ENCODE data around the gene MT1E.

Gene MT1E

DNA sequence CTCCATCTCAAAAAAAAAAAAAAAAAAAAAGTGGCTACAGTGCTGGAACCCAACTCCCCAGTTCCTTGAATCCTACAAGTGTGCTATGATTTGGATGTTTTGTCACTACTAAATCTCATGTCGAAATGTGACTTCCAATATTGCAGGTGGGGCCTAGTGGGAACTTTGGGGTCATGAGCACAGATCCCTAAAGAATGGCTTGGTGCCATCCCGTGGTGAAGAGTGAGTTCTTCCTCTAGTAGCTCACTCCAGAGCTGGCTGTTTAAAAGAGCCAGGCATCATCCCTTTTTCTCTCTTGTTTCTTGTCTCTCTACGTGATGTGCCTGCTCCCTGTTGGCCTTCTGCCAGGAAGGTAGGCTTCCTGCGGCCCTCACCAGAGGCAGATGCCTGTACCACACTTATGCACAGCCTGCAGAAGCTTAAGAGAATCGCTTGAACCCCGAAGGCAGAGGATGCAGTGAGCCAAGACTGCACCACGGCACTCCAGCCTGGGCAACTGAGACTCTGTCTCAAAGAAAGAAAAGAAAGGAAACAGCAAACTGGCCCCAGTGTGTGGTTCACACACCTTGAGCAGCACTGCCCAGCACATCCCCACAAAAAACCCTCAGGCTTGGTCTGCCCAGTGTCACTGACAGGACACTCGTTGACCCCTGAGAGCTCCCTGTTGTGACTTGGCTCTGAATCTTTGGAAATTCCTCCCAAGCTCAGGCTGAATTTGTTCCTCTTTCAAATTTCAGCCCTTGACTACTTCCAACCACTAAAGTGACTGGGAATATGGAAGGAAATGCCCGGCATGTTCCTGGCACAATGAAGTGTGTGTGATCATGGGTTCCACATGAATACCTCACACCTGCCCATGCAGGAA is 3.1 kb downstream of the MT1E start:
- DNase-seq, result no peak

DNA sequence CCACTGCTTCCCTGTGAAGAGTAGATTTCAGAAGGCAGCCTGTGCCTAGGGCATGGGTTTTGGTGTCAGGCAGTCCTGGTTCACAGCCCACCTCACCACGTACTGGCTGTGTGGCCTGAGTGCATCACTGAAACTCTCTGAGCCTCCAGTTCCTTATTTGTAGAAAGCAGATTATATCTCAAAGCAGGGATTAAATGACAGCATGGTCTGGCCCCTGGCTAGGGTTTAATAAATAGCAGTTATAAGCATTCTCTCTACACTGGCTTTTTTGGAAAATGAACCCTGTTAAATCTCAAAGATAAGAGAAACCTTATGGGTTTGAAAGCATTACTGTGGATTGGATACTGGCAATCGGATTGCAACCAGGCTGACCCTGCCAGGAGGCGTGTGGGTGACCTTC is 4.0 kb downstream of the MT1E start:
- no peak for DNase-seq

DNA sequence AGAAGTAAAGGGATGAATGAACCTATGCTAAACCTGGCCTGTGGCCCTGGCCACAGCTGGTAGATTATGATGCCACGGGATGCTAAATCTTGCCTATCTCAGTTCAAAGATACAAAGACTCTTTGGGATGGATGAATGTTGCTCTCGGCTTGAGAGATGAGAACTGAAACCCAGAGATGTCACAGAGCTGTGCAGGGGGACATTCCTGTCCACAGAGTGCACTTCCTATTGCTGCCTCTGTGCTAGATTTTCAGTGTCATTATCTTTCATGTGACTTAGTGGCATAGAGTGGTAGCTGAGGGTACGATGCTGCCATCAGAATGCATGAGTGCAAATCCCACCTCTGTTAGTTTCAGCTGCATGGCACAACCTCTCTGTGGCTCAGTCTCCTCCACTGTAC is 4.6 kb downstream of the MT1E start:
- DNase-seq, result no peak

DNA sequence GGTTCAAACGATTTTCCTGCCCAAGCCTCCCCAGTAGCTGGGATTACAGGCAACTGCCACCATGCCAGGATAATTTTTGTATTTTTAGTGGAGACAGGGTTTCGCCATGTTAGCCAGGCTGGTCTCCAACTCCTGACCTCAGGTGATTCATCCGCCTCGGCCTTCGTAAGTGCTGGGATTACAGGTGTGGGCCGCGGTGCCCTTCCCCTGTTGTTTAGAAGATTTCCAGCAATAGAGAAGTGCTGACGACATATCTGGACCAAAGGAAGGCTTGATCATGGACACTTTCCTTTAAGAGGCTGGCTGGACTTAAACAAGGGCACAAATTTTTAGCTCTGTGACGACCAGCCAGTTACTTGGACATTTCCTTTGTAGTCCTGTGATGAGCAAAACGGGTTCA is 5.6 kb downstream of the MT1E start:
- no peak for DNase-seq

DNA sequence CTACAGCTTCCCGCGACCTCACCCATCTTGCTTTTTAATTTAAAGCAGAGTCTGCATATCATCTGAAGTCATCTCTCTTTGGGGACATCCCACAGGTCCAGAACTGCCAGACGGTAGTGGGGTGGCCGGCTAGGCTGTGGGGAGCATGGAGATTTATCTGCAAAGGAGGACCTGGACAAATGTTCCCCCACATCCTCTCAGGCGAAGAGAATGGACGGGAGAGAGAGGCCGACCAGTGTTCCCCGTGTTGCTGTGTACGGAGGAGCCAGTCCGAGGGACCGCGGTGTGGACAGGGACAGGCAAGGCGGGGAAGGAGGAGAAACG is 6.2 kb downstream of the MT1E start:
- no peak for DNase-seq

DNA sequence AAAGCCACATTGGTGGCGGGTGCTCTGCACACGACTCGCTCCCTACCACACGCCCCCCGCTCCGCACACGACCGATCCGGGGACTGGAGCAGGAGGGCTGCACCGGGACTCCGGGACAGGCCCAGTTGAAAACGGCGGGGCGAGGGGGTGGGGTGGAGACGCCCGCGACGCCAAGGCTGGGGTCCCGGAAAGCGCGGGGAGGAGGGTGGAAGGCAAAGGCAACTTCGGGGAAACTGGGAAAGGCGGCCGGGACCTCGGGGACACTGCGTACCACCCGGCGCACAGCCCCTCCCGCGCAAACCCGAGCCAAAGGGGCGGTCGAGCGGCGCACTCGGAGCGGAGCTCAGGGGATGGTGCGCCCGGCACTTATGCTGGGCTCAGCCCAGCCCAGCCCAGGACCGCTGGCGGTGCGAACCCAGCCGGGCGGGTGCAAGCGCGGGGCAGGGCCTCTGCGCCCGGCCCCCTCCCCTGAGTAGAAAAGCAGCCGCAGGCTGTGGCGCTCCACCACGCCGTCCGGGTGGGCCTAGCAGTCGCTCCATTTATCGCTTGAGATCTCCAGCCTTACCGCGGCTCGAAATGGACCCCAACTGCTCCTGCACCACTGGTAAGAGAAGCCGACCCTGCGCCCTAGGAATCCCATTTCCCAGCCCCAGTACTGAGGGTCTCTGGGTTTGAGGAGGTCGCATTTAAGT is 6.7 kb downstream of the MT1E start, which contains the start of gene MT1M:
MT1M (plus strand) TSS at position 504 of the 692 bp plus-strand sequence; CDS start at position 577, 73 bp downstream.
- no peak for DNase-seq

DNA sequence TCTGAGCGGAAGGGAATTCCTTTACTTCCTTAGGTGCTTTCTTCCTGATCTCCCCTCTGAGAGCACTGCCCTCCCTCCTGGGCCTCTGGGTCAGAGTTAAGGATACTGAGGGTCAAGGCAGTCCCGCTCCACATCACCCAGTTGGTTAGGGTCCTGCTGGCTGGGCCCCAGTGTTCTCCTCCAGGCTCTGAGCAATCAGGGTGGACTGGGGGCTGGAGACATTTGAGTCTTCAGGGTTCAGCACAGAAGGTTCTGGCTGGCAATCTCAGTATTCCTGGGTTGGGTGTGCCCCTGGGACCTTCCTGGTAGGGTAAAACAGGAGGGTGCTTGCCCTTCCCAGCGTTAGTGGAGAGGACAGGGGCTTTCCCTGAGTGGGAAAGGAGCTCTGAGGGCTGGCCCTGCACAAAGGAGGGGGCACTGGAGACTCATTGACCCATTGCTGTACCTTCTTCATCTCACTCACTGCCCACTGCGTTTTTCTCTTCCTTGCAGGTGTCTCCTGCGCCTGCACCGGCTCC is 7.3 kb downstream of the MT1E start:
- no peak for DNase-seq

DNA sequence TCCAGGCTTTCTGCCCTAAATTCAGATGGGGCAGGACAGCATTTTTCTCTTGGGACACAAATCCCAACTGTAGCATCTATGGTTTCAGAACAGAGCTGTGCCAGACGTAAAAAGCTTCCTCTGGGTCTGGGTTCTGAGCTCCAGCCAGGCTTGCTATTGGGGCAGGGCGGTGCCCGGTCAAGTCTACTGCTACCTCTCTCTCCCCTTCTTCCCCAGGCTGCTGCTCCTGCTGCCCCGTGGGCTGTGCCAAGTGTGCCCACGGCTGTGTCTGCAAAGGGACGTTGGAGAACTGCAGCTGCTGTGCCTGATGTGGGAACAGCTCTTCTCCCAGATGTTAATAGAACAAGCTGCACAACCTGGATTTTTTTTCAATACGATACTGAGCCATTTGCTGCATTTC is 8.0 kb downstream of the MT1E start:
- DNase-seq, result no peak

DNA sequence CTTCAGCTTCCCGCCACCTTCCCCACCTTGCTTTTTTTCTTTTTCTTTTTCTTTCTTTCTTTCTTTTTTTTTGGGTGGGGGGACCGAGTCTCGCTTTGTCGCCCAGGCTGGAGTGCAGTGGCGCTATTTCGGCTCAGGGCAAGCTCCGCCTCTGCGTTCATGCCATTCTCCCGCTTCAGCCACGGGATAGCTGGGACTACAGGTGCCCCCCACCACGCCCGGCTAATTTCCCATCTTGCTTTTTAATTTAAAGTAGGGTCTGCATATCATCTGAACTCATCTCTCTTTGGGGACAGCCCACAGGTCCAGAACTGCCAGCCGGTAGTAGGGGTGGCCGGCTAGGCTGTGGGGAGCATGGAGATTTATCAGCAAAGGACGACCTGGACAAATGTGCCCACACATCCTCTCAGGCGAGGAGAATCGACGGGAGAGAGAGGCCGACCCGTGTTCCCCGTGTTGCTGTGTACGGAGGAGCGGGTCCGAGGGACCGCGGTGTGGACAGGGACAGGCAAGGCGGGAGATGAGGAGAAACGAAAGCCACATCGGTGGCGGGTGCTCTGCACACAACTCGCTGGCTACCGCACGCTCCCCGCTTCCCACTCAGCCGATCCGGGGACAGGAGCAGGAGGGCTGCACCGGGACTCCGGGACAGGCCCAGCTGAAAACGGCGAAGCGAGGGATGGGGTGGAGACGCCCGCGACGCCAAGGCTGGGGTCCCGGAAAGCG is 9.3 kb downstream of the MT1E start:
- DNase-seq, result no peak

DNA sequence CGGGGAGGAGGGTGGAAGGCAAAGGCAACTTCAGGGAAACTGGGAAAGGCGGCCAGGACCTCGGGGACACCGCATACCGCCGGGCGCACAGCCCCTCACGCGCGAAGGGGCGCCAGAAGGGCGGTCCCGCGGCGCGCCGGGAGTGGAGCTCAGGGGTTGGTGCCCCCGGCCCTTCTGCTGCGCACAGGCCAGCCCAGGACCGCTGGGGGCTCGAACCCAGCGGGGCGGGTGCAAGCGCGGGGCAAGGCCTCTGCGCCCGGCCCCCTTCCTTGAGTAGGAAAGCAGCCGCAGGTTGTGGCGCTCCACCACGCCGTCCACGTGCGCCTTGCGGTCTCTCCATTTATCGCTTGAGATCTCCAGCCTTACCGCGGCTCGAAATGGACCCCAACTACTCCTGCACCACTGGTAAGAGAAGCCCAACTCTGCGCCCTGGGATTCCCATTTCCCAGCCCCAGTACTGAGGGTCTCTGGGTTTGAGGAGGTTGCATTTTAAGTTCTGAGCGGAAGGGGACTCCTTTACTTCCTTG is 9.9 kb downstream of the MT1E start:
- DNase-seq, result no peak

DNA sequence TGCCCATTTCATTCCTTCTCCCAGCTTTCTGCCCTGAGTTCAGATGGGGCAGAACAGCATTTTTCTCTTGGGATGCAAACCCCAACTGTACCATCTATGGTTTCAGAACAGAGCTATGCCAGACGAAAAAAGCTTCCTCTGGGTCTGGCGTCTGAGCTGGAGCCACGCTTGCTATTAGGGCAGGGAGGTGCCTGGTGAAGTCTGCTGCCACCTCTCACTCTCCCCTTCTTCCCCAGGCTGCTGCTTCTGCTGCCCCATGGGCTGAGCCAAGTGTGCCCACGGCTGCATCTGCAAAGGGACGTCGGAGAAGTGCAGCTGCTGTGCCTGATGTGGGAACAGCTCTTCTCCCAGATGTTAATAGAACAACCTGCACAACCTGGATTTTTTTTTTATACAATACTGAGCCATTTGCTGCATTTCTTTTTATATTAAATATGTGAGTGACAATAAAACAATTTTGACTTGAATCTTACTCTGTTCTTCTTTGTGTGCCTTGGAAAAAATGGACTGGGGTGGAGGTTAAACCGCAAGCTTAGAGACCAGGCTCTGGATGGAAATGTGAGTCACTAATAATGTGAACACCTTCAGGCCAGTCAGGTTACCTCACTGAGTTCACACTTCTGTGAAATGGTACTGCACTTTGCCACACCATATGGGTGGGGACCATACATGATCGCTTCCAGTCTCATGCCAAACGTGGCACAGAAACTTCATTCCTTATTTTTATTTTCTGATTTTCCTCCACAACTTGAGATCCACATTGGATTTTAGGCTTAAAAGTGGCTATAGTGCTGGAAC is 11.2 kb downstream of the MT1E start:
- DNase-seq, result no peak

DNA sequence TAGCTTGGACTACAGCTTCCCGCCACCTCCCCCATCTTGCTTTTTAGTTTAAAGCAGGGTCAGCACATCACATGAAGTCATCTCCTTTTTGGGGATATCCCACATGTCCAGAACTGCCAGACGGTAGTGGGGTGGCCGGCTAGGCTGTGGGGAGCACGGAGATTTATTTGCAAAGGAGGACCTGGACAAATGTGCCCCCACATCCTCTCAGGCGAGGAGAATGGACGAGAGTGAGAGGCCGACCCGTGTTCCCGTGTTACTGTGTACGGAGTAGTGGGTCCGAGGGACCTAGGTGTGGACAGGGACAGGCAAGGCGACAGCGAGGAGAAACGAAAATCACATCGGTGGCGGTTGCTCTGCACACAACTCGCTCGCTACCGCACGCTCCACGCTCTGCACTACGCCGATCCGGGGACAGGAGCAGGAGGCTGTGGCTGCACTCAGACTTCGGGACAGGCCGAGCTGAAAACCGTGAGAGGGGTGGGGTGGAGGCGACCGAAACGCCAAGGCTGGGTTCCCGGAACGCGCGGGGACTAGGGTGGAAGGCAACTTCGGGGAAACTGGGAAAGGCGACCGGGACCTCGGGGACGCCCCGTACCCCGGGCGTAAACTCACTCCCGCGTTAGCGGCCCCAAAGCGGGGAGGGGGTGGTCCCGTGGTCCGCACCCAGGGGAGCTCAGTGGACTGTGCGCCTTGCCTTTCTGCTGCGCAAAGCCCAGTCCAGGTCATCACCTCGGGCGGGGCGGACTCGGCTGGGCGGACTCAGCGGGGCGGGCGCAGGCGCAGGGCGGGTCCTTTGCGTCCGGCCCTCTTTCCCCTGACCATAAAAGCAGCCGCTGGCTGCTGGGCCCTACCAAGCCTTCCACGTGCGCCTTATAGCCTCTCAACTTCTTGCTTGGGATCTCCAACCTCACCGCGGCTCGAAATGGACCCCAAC is 12.5 kb downstream of the MT1E start, which contains the start of gene MT1A:
MT1A (plus strand) TSS at position 853 of the 937 bp plus-strand sequence; CDS start at position 926, 73 bp downstream.
- DNase-seq, result no peak

DNA sequence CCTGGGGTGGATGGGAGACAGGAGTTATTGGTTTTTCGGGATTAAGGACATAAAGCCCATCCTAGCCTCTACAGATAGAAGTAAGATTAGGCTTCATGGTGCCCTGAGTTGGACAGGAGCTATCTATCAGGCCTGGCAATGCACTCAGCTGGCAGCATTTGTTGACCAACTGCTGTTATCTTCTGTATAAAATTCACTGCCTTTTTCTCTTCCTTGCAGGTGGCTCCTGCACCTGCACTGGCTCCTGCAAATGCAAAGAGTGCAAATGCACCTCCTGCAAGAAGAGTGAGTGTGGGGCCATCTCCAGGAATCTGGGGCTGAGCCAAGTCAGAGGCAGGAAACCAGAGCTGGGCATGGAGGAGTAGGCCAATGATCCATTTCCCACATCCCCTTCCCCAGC is 13.5 kb downstream of the MT1E start:
- DNase-seq, result no peak

DNA sequence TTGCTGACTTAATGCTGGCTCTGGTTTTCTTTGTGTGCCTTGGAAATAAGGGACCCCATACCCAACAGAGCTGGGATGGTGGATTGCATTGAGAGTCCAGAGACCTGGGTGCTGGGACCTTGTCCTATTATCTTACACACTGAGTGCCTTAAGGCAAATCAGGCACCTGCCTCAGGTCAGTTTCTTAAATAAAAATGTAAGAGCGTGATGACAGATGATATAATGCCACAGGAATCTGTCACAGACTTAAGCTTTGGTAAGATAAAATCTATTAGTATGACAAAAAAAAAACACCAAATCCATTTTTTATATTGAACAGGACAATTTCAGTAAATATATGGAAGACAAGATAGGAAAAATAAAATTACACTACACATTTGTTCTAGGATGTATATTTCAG is 14.5 kb downstream of the MT1E start:
- DNase-seq, result no peak

DNA sequence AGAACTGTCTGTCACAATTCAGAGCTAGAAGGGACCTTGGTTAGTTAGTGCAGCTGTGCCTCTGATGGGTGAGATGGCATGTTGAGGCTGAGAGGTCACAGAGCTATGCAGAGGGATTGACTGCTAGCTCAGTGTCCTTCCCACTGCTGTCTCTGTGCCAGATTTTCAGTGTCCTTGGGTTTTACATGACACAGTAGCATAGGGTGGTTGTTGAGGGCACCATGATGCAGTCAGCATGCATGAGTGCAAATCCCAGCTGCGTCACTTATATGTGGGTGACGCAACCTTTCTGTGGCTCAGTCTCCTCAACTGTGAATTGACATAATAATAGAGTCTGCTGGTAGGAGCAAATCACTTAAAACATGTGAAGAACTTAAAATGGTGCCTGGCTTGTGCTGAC is 15.6 kb downstream of the MT1E start:
- no peak for DNase-seq

DNA sequence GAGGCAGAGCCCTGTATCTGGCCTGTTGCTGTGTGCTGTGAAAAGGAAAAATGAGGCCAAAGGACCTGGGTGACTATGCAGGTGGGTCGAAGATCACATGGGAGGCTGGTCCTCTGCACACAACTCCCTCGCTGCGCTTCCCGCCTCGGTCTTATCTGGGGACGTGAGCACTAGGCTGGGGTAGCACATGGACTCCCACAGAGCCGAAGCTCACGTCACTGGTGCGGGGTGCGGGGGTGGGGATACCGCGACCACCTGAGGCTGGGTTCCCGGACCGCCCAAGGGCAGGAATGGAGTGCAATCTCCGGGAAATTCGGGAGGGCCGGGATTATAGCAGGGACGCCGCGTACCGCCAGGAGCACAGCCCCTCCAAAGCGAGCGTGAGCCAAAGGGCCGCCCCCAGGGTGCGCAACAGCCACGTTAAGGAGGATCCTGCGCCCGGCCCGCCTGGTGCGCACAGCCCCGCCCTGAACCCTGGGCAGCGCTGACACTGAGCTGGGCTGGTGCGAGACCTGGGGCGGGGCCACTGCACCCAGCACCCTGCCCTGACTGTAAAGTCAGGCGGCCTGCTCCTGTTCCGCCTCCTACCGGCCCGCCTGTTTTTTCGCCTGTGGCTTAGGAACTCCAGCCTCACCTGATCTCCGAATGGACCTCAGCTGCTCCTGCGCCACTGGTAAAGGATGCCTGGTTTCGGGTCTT is 17.6 kb downstream of the MT1E start:
- no peak for DNase-seq

DNA sequence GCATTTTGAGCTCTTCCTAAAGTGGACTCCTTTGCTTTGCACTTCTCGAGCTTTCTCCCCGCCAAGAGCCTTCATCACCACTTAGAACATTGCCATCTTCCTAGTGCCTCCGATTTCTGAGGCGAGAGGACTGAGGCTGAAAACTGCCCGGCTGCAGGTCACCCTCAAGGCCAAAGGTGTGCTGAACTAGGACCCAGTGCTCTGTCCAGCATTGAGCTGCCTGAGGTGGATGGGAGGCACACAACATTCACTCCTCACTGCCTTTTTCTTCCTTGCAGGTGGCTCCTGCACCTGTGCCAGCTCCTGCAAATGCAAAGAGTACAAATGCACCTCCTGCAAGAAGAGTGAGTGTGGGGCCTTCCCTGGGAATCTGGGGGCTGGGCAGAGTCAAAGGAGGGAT is 18.3 kb downstream of the MT1E start:
- DNase-seq, result no peak

DNA sequence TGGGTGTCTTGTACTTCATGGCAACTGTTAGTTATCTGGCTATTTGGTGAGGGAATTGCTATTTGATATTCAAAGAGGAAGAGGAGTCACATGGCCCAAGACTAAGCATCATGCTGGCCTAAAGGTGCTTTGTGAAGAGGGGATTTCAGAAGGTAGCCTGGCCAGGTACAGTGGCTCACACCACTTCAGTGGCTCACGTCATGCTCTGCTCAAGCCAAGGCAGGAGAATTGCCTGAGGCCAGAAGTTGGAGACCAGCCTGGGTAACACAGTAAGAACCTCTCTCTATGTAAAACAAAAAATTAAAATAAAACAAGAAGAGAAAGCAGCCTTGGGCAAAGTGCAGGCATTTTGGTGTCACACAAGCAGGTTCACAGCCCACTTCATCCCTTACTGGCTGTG is 19.7 kb downstream of the MT1E start:
- DNase-seq, result no peak

DNA sequence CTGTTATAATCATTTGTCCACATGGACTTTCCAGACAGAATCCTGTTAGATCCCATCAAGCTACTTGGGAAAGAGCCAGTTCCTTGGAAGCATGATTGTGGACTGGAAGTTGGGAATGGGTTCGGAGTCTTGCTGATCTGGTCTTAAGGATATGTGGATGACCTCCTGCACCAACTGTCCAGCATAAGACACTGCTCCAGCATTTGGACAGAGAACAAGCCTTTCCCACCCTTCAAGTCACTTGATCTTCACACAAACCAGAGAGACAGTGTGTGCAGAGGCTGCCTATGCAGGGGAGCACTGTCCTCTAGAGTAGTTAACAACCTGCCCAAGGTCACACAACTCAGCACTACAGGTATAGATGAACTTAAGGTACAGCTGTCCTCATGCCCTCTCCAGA is 20.3 kb downstream of the MT1E start:
- no peak for DNase-seq

DNA sequence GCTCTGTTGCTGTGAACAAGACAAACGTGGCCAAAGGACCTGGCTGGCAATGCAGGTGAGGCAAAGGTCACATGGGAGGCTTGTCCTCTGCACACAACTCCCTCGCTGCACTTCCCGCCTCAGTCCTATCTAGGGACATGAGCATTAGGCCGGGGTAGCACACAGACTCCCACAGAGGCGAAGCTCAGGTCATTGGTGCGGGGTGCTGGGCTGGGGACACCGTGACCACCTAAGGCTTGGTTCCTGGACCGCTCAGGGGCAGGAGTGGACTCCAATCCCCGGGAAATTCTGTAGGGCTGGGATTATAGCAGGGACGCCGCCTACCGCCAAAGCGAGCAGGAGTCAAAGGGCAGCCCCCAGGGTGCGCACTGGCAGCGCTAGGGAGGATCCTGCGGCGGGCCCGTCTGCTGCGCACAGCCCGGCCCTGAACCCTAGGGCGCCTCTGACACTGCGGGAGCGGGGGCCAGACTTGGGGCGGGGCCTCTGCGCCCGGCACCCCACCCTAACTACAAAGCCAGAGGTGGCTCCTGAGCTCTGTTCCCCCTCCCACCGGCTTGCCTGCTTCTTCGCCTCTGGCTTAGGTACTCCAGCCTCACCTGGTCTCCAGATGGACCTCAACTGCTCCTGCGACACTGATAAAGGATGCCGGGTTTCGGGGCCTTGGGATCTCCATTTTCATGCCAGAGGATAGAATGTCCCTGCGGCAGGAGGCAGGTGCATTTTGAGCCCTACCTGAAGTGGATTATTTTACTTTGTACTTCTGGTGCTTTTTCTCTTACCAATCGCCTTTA is 22.3 kb downstream of the MT1E start:
- no peak for DNase-seq
